Caco-2 (cell line): ENCODE measurements around the gene VPS41. TPM values are rescaled to one million over a fixed set of nuclear protein-coding genes. Genes with fewer than 3 reads are reported as not detected.

Source experiments
- BruUV-seq: library from RNA; stranded (reverse); fragments of 400-500 nt; replicated peaks from 2 replicates; lab custom pipeline; 2021; lab: Mats Ljungman, UMichigan
- CTCF ChIA-PET: fragments of 300-600 bp; sonication (Branson Sonifier 250); formaldehyde crosslinking; loops from one replicate; lab custom pipeline; 2022; ENCODE audit warnings: antibody characterized with exemption; lab: Charles Lee
- POLR2A ChIA-PET: fragments of 300-600 bp; sonication (Branson Sonifier 250); formaldehyde crosslinking; loops from one replicate; lab custom pipeline; 2022; ENCODE audit warnings: antibody characterized with exemption; lab: Charles Lee
- DNase-seq, 2 experiments: peaks; one replicate each; pipeline versions ENCODE4 v3.0.0 to v3.0.0-alpha.2; 2020 to 2022
- H3K27me3 ChIP-seq: replicated peaks from 2 replicates; pipeline ENCODE4 v1.6.0; 2011; ENCODE audit warnings: low read length; ENCODE audit not compliant: control insufficient read depth, insufficient read depth
- H3K36me3 ChIP-seq: 2 replicates; pipeline ENCODE4 v1.5.1; 2011; ENCODE audit warnings: low read length; ENCODE audit not compliant: control insufficient read depth, insufficient read depth
- H3K4me1 ChIP-seq: fragments of 250-450 bp; sonication (Bioruptor Pico); 2 replicates; pipeline ENCODE4 v1.5.1; 2020; ENCODE audit warnings: mild to moderate bottlenecking
- H3K4me3 ChIP-seq: 2 replicates; pipeline ENCODE4 v1.5.1; 2011; ENCODE audit warnings: low read depth, mild to moderate bottlenecking, control low read depth, low read length
- H3K9me3 ChIP-seq: fragments of 250-450 bp; sonication (Bioruptor Pico); 2 replicates; pipeline ENCODE4 v1.5.1; 2020; ENCODE audit warnings: mild to moderate bottlenecking, moderate library complexity
- H3K27ac Mint-ChIP-seq: one replicate; pipeline ENCODE4 v1.8.0; 2022; ENCODE audit warnings: mixed read lengths; ENCODE audit not compliant: unreplicated experiment
- H3K27me3 Mint-ChIP-seq: one replicate; pipeline ENCODE4 v1.8.0; 2022; ENCODE audit warnings: mixed read lengths; ENCODE audit not compliant: insufficient read depth, unreplicated experiment
- H3K36me3 Mint-ChIP-seq: one replicate; pipeline ENCODE4 v1.8.0; 2022; ENCODE audit warnings: mild to moderate bottlenecking, mixed read lengths; ENCODE audit not compliant: insufficient read depth, unreplicated experiment
- H3K4me1 Mint-ChIP-seq: one replicate; pipeline ENCODE4 v1.8.0; 2022; ENCODE audit warnings: low read depth, mixed read lengths; ENCODE audit not compliant: unreplicated experiment
- H3K4me3 Mint-ChIP-seq: one replicate; pipeline ENCODE4 v1.8.0; 2022; ENCODE audit warnings: mild to moderate bottlenecking, moderate library complexity, mixed read lengths; ENCODE audit not compliant: unreplicated experiment
- H3K9me3 Mint-ChIP-seq: one replicate; pipeline ENCODE4 v1.8.0; 2022; ENCODE audit warnings: mixed read lengths; ENCODE audit not compliant: unreplicated experiment
- intact Hi-C: fragments of 100-400 bp; cut with micrococcal nuclease; formaldehyde crosslinking; loops from one replicate; pipeline ENCODE4 v1.10.0; 2022; ENCODE audit not compliant: unreplicated experiment
- total RNA-seq: library from RNA; stranded (reverse); gene quantifications from 2 replicates; pipeline ENCODE4 v1.2.3, GENCODE V29; 2022
- TF ChIP-seq, protein P1 (sequence below), 2 experiments: fragments of 200-600 bp in 1 of 2; IDR thresholded peaks; 1 replicate in 1 of 2; 2 replicates in 1 of 2; pipeline versions ENCODE4 v1.5.1 to v1.8.0; 2011 to 2022; ENCODE audit warnings: antibody characterized with exemption in 1 of 2, control low read depth in 1 of 2, inconsistent platforms in 1 of 2, low read depth in 1 of 2, low read length in 1 of 2, mild to moderate bottlenecking in 1 of 2, moderate library complexity in 1 of 2; ENCODE audit not compliant: insufficient read depth in 1 of 2, severe bottlenecking in 1 of 2, unreplicated experiment in 1 of 2

The VPS41 gene
- total RNA-seq, 1 experiment from 2014 or later: 86.9 TPM

DNA sequence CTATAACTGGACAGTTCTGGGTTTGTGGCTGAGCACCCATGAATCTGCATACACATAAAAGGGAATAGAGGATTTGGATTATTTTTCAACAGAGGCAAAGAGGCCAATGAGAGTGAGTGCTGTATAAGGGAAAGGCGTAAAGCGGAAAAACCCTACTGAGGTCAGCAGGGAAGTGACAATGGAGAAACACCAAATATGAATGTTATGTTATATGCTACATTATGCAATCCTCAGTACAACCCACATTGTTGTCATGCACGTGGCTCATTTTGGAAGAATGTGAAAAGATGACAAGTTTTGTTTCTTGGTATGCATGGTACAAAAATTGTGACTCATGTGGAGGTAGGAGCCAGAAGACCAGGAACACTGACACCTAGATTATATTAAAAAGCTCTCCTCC is 164.2 kb downstream of the VPS41 start:
- TF ChIP-seq, protein P1, sequence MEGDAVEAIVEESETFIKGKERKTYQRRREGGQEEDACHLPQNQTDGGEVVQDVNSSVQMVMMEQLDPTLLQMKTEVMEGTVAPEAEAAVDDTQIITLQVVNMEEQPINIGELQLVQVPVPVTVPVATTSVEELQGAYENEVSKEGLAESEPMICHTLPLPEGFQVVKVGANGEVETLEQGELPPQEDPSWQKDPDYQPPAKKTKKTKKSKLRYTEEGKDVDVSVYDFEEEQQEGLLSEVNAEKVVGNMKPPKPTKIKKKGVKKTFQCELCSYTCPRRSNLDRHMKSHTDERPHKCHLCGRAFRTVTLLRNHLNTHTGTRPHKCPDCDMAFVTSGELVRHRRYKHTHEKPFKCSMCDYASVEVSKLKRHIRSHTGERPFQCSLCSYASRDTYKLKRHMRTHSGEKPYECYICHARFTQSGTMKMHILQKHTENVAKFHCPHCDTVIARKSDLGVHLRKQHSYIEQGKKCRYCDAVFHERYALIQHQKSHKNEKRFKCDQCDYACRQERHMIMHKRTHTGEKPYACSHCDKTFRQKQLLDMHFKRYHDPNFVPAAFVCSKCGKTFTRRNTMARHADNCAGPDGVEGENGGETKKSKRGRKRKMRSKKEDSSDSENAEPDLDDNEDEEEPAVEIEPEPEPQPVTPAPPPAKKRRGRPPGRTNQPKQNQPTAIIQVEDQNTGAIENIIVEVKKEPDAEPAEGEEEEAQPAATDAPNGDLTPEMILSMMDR (IDR thresholded peaks at IDR 0.05; ENCODE audit: insufficient read depth in 1 of 2, low read depth in 1 of 2, low read length in 1 of 2, severe bottlenecking in 1 of 2, unreplicated experiment in 1 of 2): no peak
- peaks cover 2% of the 10 kb centered on the region for H3K36me3 ChIP-seq
- CTCF ChIA-PET: no interaction called here
- no peak for DNase-seq
- no peaks in the 10 kb centered on the region; the same call in 1 of the 2 replicates for H3K4me1 ChIP-seq
- H3K9me3 ChIP-seq: no peaks in the 10 kb centered on the region
- Mint-ChIP-seq H3K9me3 (no peaks in the 10 kb centered on the region), H3K36me3 (peaks cover 36% of the 10 kb centered on the region), H3K4me3 (no peak overlapping the region), H3K27ac (no peak overlapping the region), H3K27me3 (no peaks in the 10 kb centered on the region), H3K4me1 (no peaks in the 10 kb centered on the region)
- POLR2A ChIA-PET: no interaction called here
- intact Hi-C loops: no loop called here
- no peak overlapping the region for H3K4me3 ChIP-seq
- H3K27me3 ChIP-seq: no peaks in the 10 kb centered on the region
- no TSS peak for BruUV-seq

DNA sequence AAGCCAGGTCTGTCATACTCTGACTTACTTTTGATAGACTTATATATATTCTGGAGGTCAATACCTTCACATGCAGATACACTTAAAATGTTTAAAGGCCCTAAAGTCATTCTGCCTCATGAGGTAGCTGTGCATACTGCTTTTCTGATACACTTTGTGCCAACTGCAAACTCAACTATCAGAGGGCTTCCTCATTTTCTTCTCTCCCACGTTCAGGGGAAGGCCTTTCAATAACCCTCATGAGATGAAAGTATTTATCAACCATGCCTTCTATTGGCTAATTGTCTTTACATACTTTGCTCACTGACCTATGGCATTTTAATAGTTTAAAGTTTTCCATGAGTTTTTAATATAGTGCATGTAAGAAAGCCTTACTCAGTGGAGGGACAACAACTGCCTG is 165.1 kb downstream of the VPS41 start:
- Mint-ChIP-seq H3K4me3 (no peak overlapping the region), H3K9me3 (no peaks in the 10 kb centered on the region), H3K36me3 (peaks cover 36% of the 10 kb centered on the region), H3K27ac (no peak overlapping the region), H3K4me1 (no peaks in the 10 kb centered on the region), H3K27me3 (no peaks in the 10 kb centered on the region)
- no peaks in the 10 kb centered on the region for H3K27me3 ChIP-seq
- intact Hi-C loops: no loop called here
- no peaks in the 10 kb centered on the region; the same call in 1 of the 2 replicates for H3K4me1 ChIP-seq
- BruUV-seq: no TSS peak
- ChIA-PET CTCF (no interaction called here), POLR2A (no interaction called here)
- H3K9me3 ChIP-seq: no peaks in the 10 kb centered on the region
- peaks cover 2% of the 10 kb centered on the region for H3K36me3 ChIP-seq
- TF ChIP-seq, protein P1 (IDR thresholded peaks at IDR 0.05; ENCODE audit: insufficient read depth in 1 of 2, low read depth in 1 of 2, low read length in 1 of 2, severe bottlenecking in 1 of 2, unreplicated experiment in 1 of 2): no peak
- DNase-seq: no peak
- H3K4me3 ChIP-seq: no peak overlapping the region

DNA sequence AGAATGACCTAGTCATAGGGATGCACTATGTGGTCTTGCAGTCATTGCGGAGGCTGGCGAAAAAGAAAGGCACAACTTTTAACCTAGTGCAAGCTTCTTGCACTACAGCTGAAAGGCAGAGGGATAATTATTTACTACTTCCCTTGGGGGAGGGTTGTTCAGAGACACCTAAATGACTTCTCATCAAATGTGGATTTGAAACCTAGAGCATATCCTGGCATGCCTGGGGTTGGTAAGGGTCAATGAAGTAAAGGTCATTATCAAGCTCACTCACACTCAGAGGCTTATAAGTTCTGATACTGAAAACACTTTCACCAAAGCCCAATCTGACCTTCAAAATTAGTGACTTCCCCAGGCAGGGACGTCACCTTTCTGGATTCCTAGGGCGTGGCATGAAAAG is 168.9 kb downstream of the VPS41 start:
- POLR2A ChIA-PET: no interaction called here
- Histone ChIP-seq H3K27me3 (no peaks in the 10 kb centered on the region), H3K4me1 (no peaks in the 10 kb centered on the region; the same call in 1 of the 2 replicates), H3K4me3 (no peak overlapping the region), H3K36me3 (peaks cover 1% of the 10 kb centered on the region; the same call in 1 of the 2 replicates), H3K9me3 (no peaks in the 10 kb centered on the region)
- Mint-ChIP-seq H3K36me3 (peaks cover 21% of the 10 kb centered on the region), H3K4me1 (no peaks in the 10 kb centered on the region), H3K9me3 (no peaks in the 10 kb centered on the region), H3K4me3 (no peak overlapping the region), H3K27ac (no peak overlapping the region), H3K27me3 (no peaks in the 10 kb centered on the region)
- CTCF ChIA-PET: no interaction called here
- no TSS peak for BruUV-seq
- intact Hi-C loops: no loop called here
- no peak for DNase-seq
- TF ChIP-seq, protein P1 (IDR thresholded peaks at IDR 0.05; ENCODE audit: insufficient read depth in 1 of 2, low read depth in 1 of 2, low read length in 1 of 2, severe bottlenecking in 1 of 2, unreplicated experiment in 1 of 2): no peak
